GM19395 (cell line): Measurements from ENCODE around the gene XAGE2.

ENCODE experiments used
- ATAC-seq: cut with Tn5 transposase; IDR thresholded peaks from one replicate; pipeline ENCODE4 v1.9.1; 2021; ENCODE audit warnings: mild to moderate bottlenecking, moderate library complexity; ENCODE audit not compliant: unreplicated experiment

Gene XAGE2

GRCh38 chrX:52422884-52423283, 54.1 kb downstream of the XAGE2 start:
- no peak for ATAC-seq

- ATAC-seq: no peak
Observed at GRCh38 chrX:52424656-52425055, 55.8 kb downstream of the XAGE2 start.
